Cardiac septum (tissue), 1 donor: ENCODE results near the gene CDR2. TPM values are rescaled to one million over a fixed set of nuclear protein-coding genes. Genes with fewer than 3 reads are reported as not detected.
"Not testable (repeated sequence)": the region's sequence is repeated elsewhere in the genome, so short reads cannot be mapped to it uniquely, and the experiment has no call there.

Source experiments
- DNase-seq: peaks from one replicate; pipeline ENCODE4 v3.0.0-alpha.2; 2020; ENCODE audit warnings: low spot score
- intact Hi-C: fragments of 100-400 bp; cut with DNase I; formaldehyde crosslinking; loops from one replicate; pipeline ENCODE4 v1.14.0; 2022
- total RNA-seq: library from RNA; stranded (reverse); fragmentation: NEBNext Ultra II Directional; extraction: Animal tissue kit (Norgen Biotek cat#: 25700); gene quantifications from one replicate; pipeline ENCODE4 v1.2.1, GENCODE V29; 2021
- donor health status: DM: no; HTN: no; CAD: no.

CDR2 gene
- total RNA-seq, 1 donor from 2014 or later, result 8.5 TPM

GRCh38 chr16:22316411-22316811 lies 58.0 kb downstream of the CDR2 start:
- DNase-seq, result no peak

GRCh38 chr16:22315979-22316378 lies 58.4 kb downstream of the CDR2 start:
- DNase-seq, result no peak
- intact Hi-C loops, result loop anchor here (5.0 kb wide), 1 partner anchor 1024 kb away; no protein-coding TSS in a partner anchor

More at GRCh38 chr16:22316411-22316811, 58.0 kb downstream of the CDR2 start:
- intact Hi-C loops, result loop anchor here (5.0 kb wide), 1 partner anchor 1024 kb away; no protein-coding TSS in a partner anchor

GRCh38 chr16:22314661-22315626 lies 59.5 kb downstream of the CDR2 start:
- intact Hi-C loops, result loop anchor here (5.0 kb wide), 1 partner anchor 1023 kb away; no protein-coding TSS in a partner anchor
- no peak for DNase-seq

- DNase-seq, result no peak
- intact Hi-C loops, result no loop called here
Measured at GRCh38 chr16:22313876-22314470, 60.4 kb downstream of the CDR2 start.

- DNase-seq, result no peak
- intact Hi-C loops, result no loop called here
Measured at GRCh38 chr16:22312897-22313781, 61.3 kb downstream of the CDR2 start.

GRCh38 chr16:22311520-22311919 lies 62.9 kb downstream of the CDR2 start:
- intact Hi-C loops, result no loop called here

GRCh38 chr16:22308824-22309520 lies 65.4 kb downstream of the CDR2 start:
- no peak for DNase-seq
- intact Hi-C loops, result no loop called here

More at GRCh38 chr16:22311520-22311919, 62.9 kb downstream of the CDR2 start:
- DNase-seq, result no peak

GRCh38 chr16:22307838-22308237 lies 66.6 kb downstream of the CDR2 start:
- DNase-seq, result no peak
- intact Hi-C loops, result no loop called here

- intact Hi-C loops, result no loop called here
- no peak for DNase-seq
Measured at GRCh38 chr16:22306788-22307187, 67.6 kb downstream of the CDR2 start.

GRCh38 chr16:22304411-22304810 lies 70.0 kb downstream of the CDR2 start:
- DNase-seq, result peak; percentile 58
- intact Hi-C loops, result no loop called here

- DNase-seq, result no peak
- intact Hi-C loops, result no loop called here
Measured at GRCh38 chr16:22302776-22303363, 71.5 kb downstream of the CDR2 start.

- intact Hi-C loops, DNase-seq: not testable (repeated sequence)
Measured at GRCh38 chr16:22301423-22301822, 73.0 kb downstream of the CDR2 start.

- intact Hi-C loops, result no loop called here
- DNase-seq, result no peak
Measured at GRCh38 chr16:22300427-22301071, 73.9 kb downstream of the CDR2 start.

- intact Hi-C loops, result loop anchor here (5.0 kb wide), 1 partner anchor 297 kb away; the partner anchor contains the start of gene PDZD9
- DNase-seq, result no peak
Measured at GRCh38 chr16:22299036-22299435, 75.4 kb downstream of the CDR2 start.

GRCh38 chr16:22297871-22298733 lies 76.3 kb downstream of the CDR2 start:
- no peak for DNase-seq
- intact Hi-C loops, result loop anchor here (1.0 to 5.0 kb wide), 3 partner anchors 92 to 296 kb away; partner anchors contain the start of genes EEF2K and PDZD9

GRCh38 chr16:22297114-22297870 lies 77.1 kb downstream of the CDR2 start, which contains the start of gene POLR3E:
TSS of gene POLR3E (plus strand) at chr16:22297409. CDS start at chr16:22302969, 5,560 bp downstream.
- intact Hi-C loops, result loop anchor here (1.0 to 5.0 kb wide), 3 partner anchors 91 to 295 kb away; partner anchors contain the start of genes EEF2K and PDZD9

More at GRCh38 chr16:22297114-22297870, 77.1 kb downstream of the CDR2 start, which contains the start of gene POLR3E:
- peak; percentile 100 for DNase-seq
